ENCODE results near the gene MSI2. TPM values are rescaled to one million over a fixed set of nuclear protein-coding genes. Genes with fewer than 3 reads are reported as not detected.

The MSI2 gene
- total and polyA plus RNA-seq, 9 of the 15 experiments (the other 6 are each of a cell fraction or from before 2014, with no cell fraction given) = 4.6 to 61.8 (median 42.4) TPM

GRCh38 chr17:57588086-57588485 lies 331.8 kb downstream of the MSI2 start:
- intact Hi-C loops (cut with micrococcal nuclease) = no loop called here
- H3K79me2 ChIP-seq (ENCODE audit: control insufficient read depth, insufficient read depth, low read length) = no peaks in the 10 kb centered on the region
- CTCF ChIA-PET (ENCODE audit: low intra/inter-chr PET ratio) = no interaction called here
- H3K36me3 ChIP-seq (ENCODE audit: control insufficient read depth, insufficient read depth, low read length) = no peaks in the 10 kb centered on the region
- H3K9me1 ChIP-seq (ENCODE audit: control insufficient read depth, insufficient read depth, low read length) = no peaks in the 10 kb centered on the region
- FAIRE-seq = no peak
- H4K20me1 ChIP-seq (replicated peaks; ENCODE audit: control insufficient read depth, insufficient read depth, low read length) = no peaks in the 10 kb centered on the region
- ATAC-seq = no peak
- H3K4me1 ChIP-seq (replicated peaks in 1 of 2; ENCODE audit: control insufficient read depth in 2 of 2, insufficient read depth in 2 of 2, low read length in 2 of 2) = no peaks in the 10 kb centered on the region
- no peak overlapping the region for H2AFZ ChIP-seq (ENCODE audit: low read depth, low read length)
- no peaks in the 10 kb centered on the region for H3K27me3 ChIP-seq (ENCODE audit: control insufficient read depth in 2 of 2, insufficient read depth in 2 of 2, low read length in 2 of 2)
- H3K9me3 ChIP-seq (replicated peaks; ENCODE audit: control insufficient read depth, insufficient read depth, low read depth, low read length) = no peaks in the 10 kb centered on the region
- no peak overlapping the region for H3K4me2 ChIP-seq (ENCODE audit: insufficient read depth, low read length)
- BruUV-seq (replicated peaks) = no TSS peak
- H3K4me3 ChIP-seq = no peak overlapping the region
- DNase-seq (ENCODE audit: extremely low read depth in 1 of 4, low spot score in 3 of 4) = no peak
- WGBS (ENCODE audit: insufficient coverage, low coverage, missing lambda C conversion rate) = 76% methylated on average over 5 of the region's 5 CpGs
- H3K27ac ChIP-seq (ENCODE audit: extremely low read depth, low read depth, low read length) = no peak overlapping the region
- in situ Hi-C loops (cut with MboI) = no loop called here
- POLR2A ChIA-PET = interaction anchor here (0.7 kb wide), 1 partner anchor 214 kb away, joined by 3 read pairs; no protein-coding TSS in a partner anchor
- no peak overlapping the region for H3K9ac ChIP-seq (ENCODE audit: insufficient read depth in 1 of 2, low read depth in 2 of 2, low read length in 2 of 2)
- TF ChIP-seq ZNF561 (CRISPR knock-in tag; conservative IDR thresholded peaks at IDR 0.05) (no peak), ELF4 (CRISPR knock-in tag; IDR thresholded peaks at IDR 0.05) (no peak), ZNF511 (CRISPR knock-in tag; IDR thresholded peaks at IDR 0.05) (no peak), KLF13 (tag; IDR thresholded peaks at IDR 0.05; ENCODE audit: borderline replicate concordance, low read depth) (no peak), CBFB (CRISPR knock-in tag; IDR thresholded peaks at IDR 0.05) (no peak), ZBTB40 (IDR thresholded peaks at IDR 0.05) (no peak), ZBTB40 (CRISPR knock-in tag; IDR thresholded peaks at IDR 0.05) (no peak), HMBOX1 (IDR thresholded peaks at IDR 0.05) (no peak)

Data from K562 (cell line).